A673 (cell line): Measurements from ENCODE around the gene TDP2. TPM values are rescaled to one million over a fixed set of nuclear protein-coding genes. Genes with fewer than 3 reads are reported as not detected.

ENCODE experiments used
- BruUV-seq: library from RNA; stranded (reverse); fragments of 400-500 nt; replicated peaks from 2 replicates; lab custom pipeline; 2021; lab: Mats Ljungman, UMichigan
- CTCF ChIA-PET: fragments of 300-600 bp; sonication (Branson Sonifier 250); formaldehyde crosslinking; loops from one replicate; lab custom pipeline; 2022; ENCODE audit warnings: antibody characterized with exemption; lab: Charles Lee
- POLR2A ChIA-PET: fragments of 300-600 bp; sonication (Branson Sonifier 250); formaldehyde crosslinking; loops from one replicate; lab custom pipeline; 2022; ENCODE audit warnings: antibody characterized with exemption; ENCODE audit not compliant: low non-redundant PET; lab: Charles Lee
- DNase-seq: peaks from one replicate; pipeline ENCODE4 v3.0.0-alpha.2; 2015; ENCODE audit warnings: low spot score
- H3K27ac ChIP-seq: fragments of 200-600 bp; sonication (generic); 2 replicates; pipeline ENCODE4 v1.5.1; 2016; ENCODE audit warnings: mixed run types, low read depth, mild to moderate bottlenecking, mixed read lengths, antibody characterized with exemption, low read length; ENCODE audit not compliant: poor library complexity, severe bottlenecking
- H3K27me3 ChIP-seq: fragments of 200-600 bp; sonication (generic); replicated peaks from 2 replicates; pipeline ENCODE4 v1.6.1; 2017; ENCODE audit warnings: mixed run types, low read depth, mild to moderate bottlenecking, mixed read lengths, antibody characterized with exemption, low read length; ENCODE audit not compliant: insufficient read depth, poor library complexity
- H3K36me3 ChIP-seq: fragments of 200-600 bp; sonication (generic); 2 replicates; pipeline ENCODE4 v1.6.1; 2016; ENCODE audit warnings: mixed run types, mild to moderate bottlenecking, mixed read lengths, antibody characterized with exemption, low read length; ENCODE audit not compliant: insufficient read depth, poor library complexity, severe bottlenecking
- H3K4me1 ChIP-seq: fragments of 200-600 bp; sonication (generic); 2 replicates; pipeline ENCODE4 v1.6.1; 2017; ENCODE audit warnings: mixed run types, mild to moderate bottlenecking, mixed read lengths, antibody characterized with exemption, low read length; ENCODE audit not compliant: insufficient read depth, poor library complexity, severe bottlenecking
- H3K4me3 ChIP-seq: fragments of 200-600 bp; sonication (generic); 2 replicates; pipeline ENCODE4 v1.5.1; 2016; ENCODE audit warnings: low read depth, mixed run types, mild to moderate bottlenecking, mixed read lengths, low read length; ENCODE audit not compliant: poor library complexity, severe bottlenecking
- H3K9me3 ChIP-seq: fragments of 200-600 bp; sonication (generic); 2 replicates; pipeline ENCODE4 v1.6.1; 2016; ENCODE audit warnings: mixed run types, low read depth, mild to moderate bottlenecking, mixed read lengths, antibody characterized with exemption, low read length; ENCODE audit not compliant: poor library complexity, severe bottlenecking
- EZH2 ChIP-seq: fragments of 200-600 bp; sonication (generic); IDR thresholded peaks from 2 replicates; pipeline ENCODE4 v1.6.1; 2017; ENCODE audit warnings: borderline replicate concordance, low read depth, mild to moderate bottlenecking, mixed read lengths, antibody characterized with exemption, low read length; ENCODE audit not compliant: poor library complexity, severe bottlenecking
- intact Hi-C: fragments of 100-400 bp; cut with micrococcal nuclease; formaldehyde crosslinking; loops from one replicate; pipeline ENCODE4 v1.10.0; 2022; ENCODE audit not compliant: unreplicated experiment
- total RNA-seq: library from RNA; stranded (reverse); gene quantifications from 2 replicates; pipeline ENCODE4 v1.2.3, GENCODE V29; 2021
- TF ChIP-seq, protein P1 (sequence below): fragments of 300-800, 200-600 bp; sonication (generic); conservative IDR thresholded peaks from 2 replicates; pipeline ENCODE4 v1.5.1; 2017; ENCODE audit warnings: low read depth, mild to moderate bottlenecking, antibody characterized with exemption, low read length, moderate library complexity, mixed read lengths

TDP2 gene
- total RNA-seq, 1 experiment from 2014 or later, result 34.9 TPM

GRCh38 chr6:24692415-24692814 is 25.7 kb upstream of the TDP2 start:
- CTCF ChIA-PET, result interaction anchor here (1.2 kb wide), 1 partner anchor 108 kb away, joined by 6 read pairs; no protein-coding TSS in a partner anchor
- no peak for DNase-seq
- Histone ChIP-seq H3K4me1 (no peaks in the 10 kb centered on the region), H3K27me3 (no peaks in the 10 kb centered on the region), H3K36me3 (no peaks in the 10 kb centered on the region), H3K27ac (no peak overlapping the region), H3K4me3 (no peak overlapping the region), H3K9me3 (no peaks in the 10 kb centered on the region)
- TF ChIP-seq EZH2, result no peak
- TF ChIP-seq, protein P1, sequence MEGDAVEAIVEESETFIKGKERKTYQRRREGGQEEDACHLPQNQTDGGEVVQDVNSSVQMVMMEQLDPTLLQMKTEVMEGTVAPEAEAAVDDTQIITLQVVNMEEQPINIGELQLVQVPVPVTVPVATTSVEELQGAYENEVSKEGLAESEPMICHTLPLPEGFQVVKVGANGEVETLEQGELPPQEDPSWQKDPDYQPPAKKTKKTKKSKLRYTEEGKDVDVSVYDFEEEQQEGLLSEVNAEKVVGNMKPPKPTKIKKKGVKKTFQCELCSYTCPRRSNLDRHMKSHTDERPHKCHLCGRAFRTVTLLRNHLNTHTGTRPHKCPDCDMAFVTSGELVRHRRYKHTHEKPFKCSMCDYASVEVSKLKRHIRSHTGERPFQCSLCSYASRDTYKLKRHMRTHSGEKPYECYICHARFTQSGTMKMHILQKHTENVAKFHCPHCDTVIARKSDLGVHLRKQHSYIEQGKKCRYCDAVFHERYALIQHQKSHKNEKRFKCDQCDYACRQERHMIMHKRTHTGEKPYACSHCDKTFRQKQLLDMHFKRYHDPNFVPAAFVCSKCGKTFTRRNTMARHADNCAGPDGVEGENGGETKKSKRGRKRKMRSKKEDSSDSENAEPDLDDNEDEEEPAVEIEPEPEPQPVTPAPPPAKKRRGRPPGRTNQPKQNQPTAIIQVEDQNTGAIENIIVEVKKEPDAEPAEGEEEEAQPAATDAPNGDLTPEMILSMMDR, result no peak
- intact Hi-C loops, result loop anchor here (10.0 kb wide), 1 partner anchor 628 kb away; no protein-coding TSS in a partner anchor
- BruUV-seq, result no TSS peak
- POLR2A ChIA-PET, result no interaction called here

DNA sequence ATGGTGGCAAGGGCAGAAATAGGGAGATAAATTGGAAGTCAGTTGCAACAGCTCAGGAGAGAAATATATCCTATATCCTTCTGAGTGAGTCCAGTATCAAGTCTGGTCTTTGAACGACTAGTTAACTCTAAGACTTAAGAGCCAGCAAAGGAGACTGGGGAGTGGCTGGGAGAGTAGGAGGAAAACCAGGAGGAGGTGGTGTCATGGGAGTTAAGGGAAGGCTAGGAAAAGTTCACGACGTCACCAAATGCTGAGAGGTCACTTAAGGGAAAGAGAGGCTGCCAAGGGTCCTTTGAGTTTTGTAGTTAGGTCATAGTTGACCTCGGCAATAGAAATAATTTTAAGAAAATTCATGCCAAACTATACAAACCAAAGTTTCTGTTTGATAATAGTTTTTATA is 25.3 kb upstream of the TDP2 start:
- BruUV-seq, result no TSS peak
- intact Hi-C loops, result loop anchor here (10.0 kb wide), 1 partner anchor 627 kb away; no protein-coding TSS in a partner anchor
- ChIA-PET CTCF (interaction anchor here (1.2 kb wide), 1 partner anchor 108 kb away, joined by 6 read pairs; no protein-coding TSS in a partner anchor), POLR2A (no interaction called here)
- H3K27ac ChIP-seq, result no peak overlapping the region
- no peaks in the 10 kb centered on the region for H3K36me3 ChIP-seq
- TF ChIP-seq, protein P1, result no peak
- TF ChIP-seq EZH2, result no peak
- no peaks in the 10 kb centered on the region for H3K9me3 ChIP-seq
- DNase-seq, result no peak
- H3K27me3 ChIP-seq, result no peaks in the 10 kb centered on the region
- H3K4me1 ChIP-seq, result no peaks in the 10 kb centered on the region
- no peak overlapping the region for H3K4me3 ChIP-seq

- ChIA-PET CTCF (interaction anchor here (1.2 kb wide), 1 partner anchor 107 kb away, joined by 6 read pairs; no protein-coding TSS in a partner anchor), POLR2A (no interaction called here)
- H3K27ac ChIP-seq, result no peak overlapping the region
- no peaks in the 10 kb centered on the region for H3K9me3 ChIP-seq
- BruUV-seq, result no TSS peak
- intact Hi-C loops, result loop anchor here (10.0 kb wide), 1 partner anchor 627 kb away; no protein-coding TSS in a partner anchor
- no peak for TF ChIP-seq EZH2
- TF ChIP-seq, protein P1, result no peak
- DNase-seq, result no peak
- H3K4me3 ChIP-seq, result no peak overlapping the region
- H3K27me3 ChIP-seq, result no peaks in the 10 kb centered on the region
- no peaks in the 10 kb centered on the region for H3K4me1 ChIP-seq
- no peaks in the 10 kb centered on the region for H3K36me3 ChIP-seq
Measured at GRCh38 chr6:24691550-24691949, 24.9 kb upstream of the TDP2 start.
